Hepatocyte (in vitro differentiated cells): ENCODE data around the gene MEIOSIN.

Source experiments
- EZH2 ChIP-seq: fragments of 200-600 bp; sonication (generic); IDR thresholded peaks from 2 replicates; pipeline ENCODE4 v1.6.1; 2016; ENCODE audit warnings: antibody characterized with exemption, mild to moderate bottlenecking, borderline replicate concordance
- EZH2phosphoT487 ChIP-seq: fragments of 200-600 bp; sonication (generic); IDR thresholded peaks from one replicate; pipeline ENCODE4 v1.6.1; 2018; ENCODE audit warnings: antibody characterized with exemption, mild to moderate bottlenecking, low read depth, moderate library complexity; ENCODE audit not compliant: unreplicated experiment, severe bottlenecking
- TF ChIP-seq, protein P1 (sequence below): fragments of 200-600 bp; sonication (generic); IDR thresholded peaks from 2 replicates; pipeline ENCODE4 v1.5.1; 2016; ENCODE audit warnings: antibody characterized with exemption, mild to moderate bottlenecking; ENCODE audit not compliant: poor library complexity

GRCh38 chr19:45745606-45746005, 12.4 kb downstream of the MEIOSIN start:
- TF ChIP-seq, protein P1, sequence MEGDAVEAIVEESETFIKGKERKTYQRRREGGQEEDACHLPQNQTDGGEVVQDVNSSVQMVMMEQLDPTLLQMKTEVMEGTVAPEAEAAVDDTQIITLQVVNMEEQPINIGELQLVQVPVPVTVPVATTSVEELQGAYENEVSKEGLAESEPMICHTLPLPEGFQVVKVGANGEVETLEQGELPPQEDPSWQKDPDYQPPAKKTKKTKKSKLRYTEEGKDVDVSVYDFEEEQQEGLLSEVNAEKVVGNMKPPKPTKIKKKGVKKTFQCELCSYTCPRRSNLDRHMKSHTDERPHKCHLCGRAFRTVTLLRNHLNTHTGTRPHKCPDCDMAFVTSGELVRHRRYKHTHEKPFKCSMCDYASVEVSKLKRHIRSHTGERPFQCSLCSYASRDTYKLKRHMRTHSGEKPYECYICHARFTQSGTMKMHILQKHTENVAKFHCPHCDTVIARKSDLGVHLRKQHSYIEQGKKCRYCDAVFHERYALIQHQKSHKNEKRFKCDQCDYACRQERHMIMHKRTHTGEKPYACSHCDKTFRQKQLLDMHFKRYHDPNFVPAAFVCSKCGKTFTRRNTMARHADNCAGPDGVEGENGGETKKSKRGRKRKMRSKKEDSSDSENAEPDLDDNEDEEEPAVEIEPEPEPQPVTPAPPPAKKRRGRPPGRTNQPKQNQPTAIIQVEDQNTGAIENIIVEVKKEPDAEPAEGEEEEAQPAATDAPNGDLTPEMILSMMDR, result no peak
- TF ChIP-seq EZH2 (no peak), EZH2phosphoT487 (no peak)
